Measurements from ENCODE around the gene TUBGCP4. TPM values are rescaled to one million over a fixed set of nuclear protein-coding genes. Genes with fewer than 3 reads are reported as not detected.

The TUBGCP4 gene
- polyA plus RNA-seq, 1 donor from 2014 or later = 19.8 TPM

GRCh38 chr15:43420876-43421275 lies 50.0 kb downstream of the TUBGCP4 start:
- peaks cover 6% of the 10 kb centered on the region for H3K36me3 Mint-ChIP-seq
- H3K4me3 Mint-ChIP-seq = no peak overlapping the region
- peaks cover 0 to 7% (median 4%) of the 10 kb centered on the region in 3 donors for H3K4me1 Mint-ChIP-seq
- H3K9me3 Mint-ChIP-seq = no peaks in the 10 kb centered on the region
- no peaks in the 10 kb centered on the region for H3K27me3 Mint-ChIP-seq
- peak overlapping the region in 1 of 3 donors; percentile 69 for H3K27ac Mint-ChIP-seq

GRCh38 chr15:43423793-43424192 lies 52.9 kb downstream of the TUBGCP4 start:
- Mint-ChIP-seq H3K27me3 (no peaks in the 10 kb centered on the region), H3K9me3 (no peaks in the 10 kb centered on the region), H3K4me3 (no peak overlapping the region), H3K27ac (no peak overlapping the region), H3K36me3 (peaks cover 13% of the 10 kb centered on the region), H3K4me1 (peaks cover 0 to 7% (median 3%) of the 10 kb centered on the region in 3 donors)

GRCh38 chr15:43429687-43430086 lies 58.8 kb downstream of the TUBGCP4 start:
- Mint-ChIP-seq H3K27ac (no peak overlapping the region), H3K36me3 (peaks cover 8% of the 10 kb centered on the region), H3K27me3 (no peaks in the 10 kb centered on the region), H3K4me3 (no peak overlapping the region), H3K9me3 (no peaks in the 10 kb centered on the region), H3K4me1 (peaks cover 0 to 4% (median 1%) of the 10 kb centered on the region in 3 donors)

- no peak overlapping the region for H3K4me3 Mint-ChIP-seq
These were observed 62.3 kb downstream of the TUBGCP4 start for GRCh38 chr15:43433165-43433564.

GRCh38 chr15:43433661-43434303 lies 62.9 kb downstream of the TUBGCP4 start:
- Mint-ChIP-seq H3K4me1 (peaks cover 0 to 4% (median 1%) of the 10 kb centered on the region in 3 donors), H3K27ac (no peak overlapping the region)

More at GRCh38 chr15:43433165-43433564, 62.3 kb downstream of the TUBGCP4 start:
- H3K27me3 Mint-ChIP-seq = no peaks in the 10 kb centered on the region
- H3K4me1 Mint-ChIP-seq = peaks cover 0 to 4% (median 1%) of the 10 kb centered on the region in 3 donors
- no peaks in the 10 kb centered on the region for H3K9me3 Mint-ChIP-seq
- H3K36me3 Mint-ChIP-seq = peaks cover 4% of the 10 kb centered on the region
- H3K27ac Mint-ChIP-seq = no peak overlapping the region

GRCh38 chr15:43434446-43434845 lies 63.5 kb downstream of the TUBGCP4 start:
- Mint-ChIP-seq H3K27ac (no peak overlapping the region), H3K36me3 (peaks cover 4% of the 10 kb centered on the region), H3K27me3 (no peaks in the 10 kb centered on the region), H3K4me1 (peaks cover 0 to 4% (median 1%) of the 10 kb centered on the region in 3 donors), H3K9me3 (no peaks in the 10 kb centered on the region), H3K4me3 (no peak overlapping the region)

More at GRCh38 chr15:43433661-43434303, 62.9 kb downstream of the TUBGCP4 start:
- Mint-ChIP-seq H3K36me3 (peaks cover 4% of the 10 kb centered on the region), H3K9me3 (no peaks in the 10 kb centered on the region), H3K4me3 (no peak overlapping the region), H3K27me3 (no peaks in the 10 kb centered on the region)

GRCh38 chr15:43436395-43436794 lies 65.5 kb downstream of the TUBGCP4 start:
- no peak overlapping the region for H3K27ac Mint-ChIP-seq
- no peak overlapping the region for H3K4me3 Mint-ChIP-seq
- no peaks in the 10 kb centered on the region for H3K27me3 Mint-ChIP-seq
- no peaks in the 10 kb centered on the region for H3K4me1 Mint-ChIP-seq
- H3K9me3 Mint-ChIP-seq = no peaks in the 10 kb centered on the region
- H3K36me3 Mint-ChIP-seq = peaks cover 4% of the 10 kb centered on the region

- H3K27ac Mint-ChIP-seq = no peak overlapping the region
- peaks cover 2% of the 10 kb centered on the region for H3K36me3 Mint-ChIP-seq
- H3K27me3 Mint-ChIP-seq = no peaks in the 10 kb centered on the region
- H3K4me1 Mint-ChIP-seq = no peaks in the 10 kb centered on the region
- peak overlapping the region in 1 of 4 donors; percentile 18 for H3K4me3 Mint-ChIP-seq
- no peaks in the 10 kb centered on the region for H3K9me3 Mint-ChIP-seq
These were observed 68.4 kb downstream of the TUBGCP4 start for GRCh38 chr15:43439268-43439667.

- peaks cover 6% of the 10 kb centered on the region for H3K36me3 Mint-ChIP-seq
- H3K9me3 Mint-ChIP-seq = no peaks in the 10 kb centered on the region
- peak overlapping the region in 1 of 3 donors; percentile 25 for H3K27ac Mint-ChIP-seq
- no peaks in the 10 kb centered on the region for H3K4me1 Mint-ChIP-seq
- no peaks in the 10 kb centered on the region for H3K27me3 Mint-ChIP-seq
- no peak overlapping the region for H3K4me3 Mint-ChIP-seq
These were observed 69.9 kb downstream of the TUBGCP4 start for GRCh38 chr15:43440721-43441281.

- H3K36me3 Mint-ChIP-seq = peaks cover 7% of the 10 kb centered on the region
- no peaks in the 10 kb centered on the region for H3K4me1 Mint-ChIP-seq
- peak overlapping the region in 1 of 3 donors; percentile 25 for H3K27ac Mint-ChIP-seq
- H3K4me3 Mint-ChIP-seq = no peak overlapping the region
- no peaks in the 10 kb centered on the region for H3K27me3 Mint-ChIP-seq
- no peaks in the 10 kb centered on the region for H3K9me3 Mint-ChIP-seq
These were observed 70.4 kb downstream of the TUBGCP4 start for GRCh38 chr15:43441316-43441715.

- H3K36me3 Mint-ChIP-seq = peaks cover 12% of the 10 kb centered on the region
- H3K4me3 Mint-ChIP-seq = no peak overlapping the region
- no peaks in the 10 kb centered on the region for H3K27me3 Mint-ChIP-seq
- H3K4me1 Mint-ChIP-seq = peaks cover 0 to 1% (median 0%) of the 10 kb centered on the region in 3 donors
- no peaks in the 10 kb centered on the region for H3K9me3 Mint-ChIP-seq
- H3K27ac Mint-ChIP-seq = no peak overlapping the region
These were observed 75.4 kb downstream of the TUBGCP4 start for GRCh38 chr15:43446344-43446743.

- Mint-ChIP-seq H3K27me3 (no peaks in the 10 kb centered on the region), H3K9me3 (no peaks in the 10 kb centered on the region), H3K27ac (no peak overlapping the region), H3K4me1 (peaks cover 0 to 1% (median 0%) of the 10 kb centered on the region in 3 donors), H3K4me3 (no peak overlapping the region), H3K36me3 (peaks cover 12% of the 10 kb centered on the region)
These were observed 79.1 kb downstream of the TUBGCP4 start for GRCh38 chr15:43449981-43450380.

Other genes with a start within 250 kb of the TUBGCP4 start
- gene TMEM62, start 237.5 kb upstream of the TUBGCP4 start, polyA plus RNA-seq = 18.0 TPM
- gene CCNDBP1, start 185.7 kb upstream of the TUBGCP4 start, polyA plus RNA-seq = 189 TPM
- not detected for gene EPB42, start 150.1 kb upstream of the TUBGCP4 start, polyA plus RNA-seq
- gene TGM5, start 104.2 kb upstream of the TUBGCP4 start, polyA plus RNA-seq = not detected
- not detected for gene TGM7, start 68.8 kb upstream of the TUBGCP4 start, polyA plus RNA-seq
- 2.8 TPM for gene LCMT2, start 40.5 kb upstream of the TUBGCP4 start, polyA plus RNA-seq
- gene ZSCAN29, start 58 bp upstream of the TUBGCP4 start, polyA plus RNA-seq = 8.2 TPM
- gene TP53BP1, start 122.1 kb downstream of the TUBGCP4 start, polyA plus RNA-seq = 10.7 TPM
- gene MAP1A, start 146.5 kb downstream of the TUBGCP4 start, polyA plus RNA-seq = not detected
- 12.9 TPM for gene PPIP5K1, start 219.1 kb downstream of the TUBGCP4 start, polyA plus RNA-seq
- not detected for gene CKMT1B, start 222.9 kb downstream of the TUBGCP4 start, polyA plus RNA-seq
- not detected for gene STRC, start 247.7 kb downstream of the TUBGCP4 start, polyA plus RNA-seq